PC-3 (cell line): Measurements from ENCODE around the gene RRAS2. TPM values are rescaled to one million over a fixed set of nuclear protein-coding genes. Genes with fewer than 3 reads are reported as not detected.
"Not testable (repeated sequence)": the region's sequence is repeated elsewhere in the genome, so short reads cannot be mapped to it uniquely, and the experiment has no call there.

ENCODE experiments used
- ATAC-seq: fragments of 200-7000 bp; cut with Tn5 transposase; 2 replicates; pipeline ENCODE4 v1.9.1; 2020; ENCODE audit warnings: mild to moderate bottlenecking, moderate library complexity
- BruUV-seq: library from RNA; stranded (reverse); fragments of 400-500 nt; replicated peaks from 2 replicates; lab custom pipeline; 2021; lab: Mats Ljungman, UMichigan
- CTCF ChIA-PET: fragments of 300-600 bp; sonication (Branson Sonifier 250); formaldehyde crosslinking; loops from one replicate; lab custom pipeline; 2022; ENCODE audit warnings: antibody characterized with exemption; lab: Charles Lee
- POLR2A ChIA-PET: fragments of 300-600 bp; sonication (Branson Sonifier 250); formaldehyde crosslinking; loops from one replicate; lab custom pipeline; 2022; ENCODE audit warnings: antibody characterized with exemption; ENCODE audit not compliant: unreplicated experiment; lab: Charles Lee
- DNase-seq: peaks from one replicate; pipeline ENCODE4 v3.0.0-alpha.2; 2015
- H2AFZ ChIP-seq: fragments of 300-600 bp; sonication (generic); 2 replicates; pipeline ENCODE4 v1.6.0; 2016; ENCODE audit warnings: antibody characterized with exemption, low read length
- H3F3A ChIP-seq: fragments of 300-600 bp; sonication (generic); one replicate; pipeline ENCODE4 v1.6.0; 2017; ENCODE audit warnings: antibody characterized with exemption, low read length, control low read depth, mild to moderate bottlenecking; ENCODE audit not compliant: unreplicated experiment
- H3K27ac ChIP-seq: fragments of 300-600 bp; sonication (generic); 2 replicates; pipeline ENCODE4 v1.5.1; 2016; ENCODE audit warnings: mild to moderate bottlenecking, low read length
- H3K27me3 ChIP-seq: fragments of 300-600 bp; sonication (generic); 2 replicates; pipeline ENCODE4 v1.6.1; 2016; ENCODE audit warnings: low read length, mixed read lengths
- H3K36me3 ChIP-seq: fragments of 300-600 bp; sonication (generic); 2 replicates; pipeline ENCODE4 v1.6.1; 2016; ENCODE audit warnings: low read depth, mixed run types, low read length, mixed read lengths
- H3K4me1 ChIP-seq: fragments of 300-600 bp; sonication (generic); 2 replicates; pipeline ENCODE4 v1.5.1; 2016; ENCODE audit warnings: low read length; ENCODE audit not compliant: insufficient read depth
- H3K4me2 ChIP-seq: fragments of 300-600 bp; sonication (generic); 2 replicates; pipeline ENCODE4 v1.6.0; 2016; ENCODE audit warnings: low read length
- H3K4me3 ChIP-seq: fragments of 300-600 bp; sonication (generic); 2 replicates; pipeline ENCODE4 v1.5.1; 2016; ENCODE audit warnings: mild to moderate bottlenecking, low read length, mixed read lengths
- H3K79me2 ChIP-seq: fragments of 300-600 bp; sonication (generic); 2 replicates; pipeline ENCODE4 v1.6.1; 2017; ENCODE audit warnings: low read length, mixed read lengths
- H3K9ac ChIP-seq: fragments of 300-600 bp; sonication (generic); 2 replicates; pipeline ENCODE4 v1.6.0; 2016; ENCODE audit warnings: mild to moderate bottlenecking, low read length
- H3K9me2 ChIP-seq: fragments of 300-600 bp; sonication (generic); replicated peaks from 2 replicates; pipeline ENCODE4 v1.6.1; 2016; ENCODE audit warnings: mixed run types, low read length, mixed read lengths
- H3K9me3 ChIP-seq: fragments of 300-600 bp; sonication (generic); 2 replicates; pipeline ENCODE4 v1.6.1; 2016; ENCODE audit warnings: low read length, mixed read lengths
- H4K20me1 ChIP-seq: fragments of 300-600 bp; sonication (generic); 2 replicates; pipeline ENCODE4 v1.6.1; 2016; ENCODE audit warnings: low read length, mixed read lengths
- EZH2 ChIP-seq: fragments of 300-600 bp; sonication (generic); IDR thresholded peaks from one replicate; pipeline ENCODE4 v1.6.1; 2017; ENCODE audit warnings: antibody characterized with exemption, mild to moderate bottlenecking, low read length; ENCODE audit not compliant: unreplicated experiment
- EZH2phosphoT487 ChIP-seq: fragments of 300-600 bp; sonication (generic); IDR thresholded peaks from 2 replicates; pipeline ENCODE4 v1.6.1; 2018; ENCODE audit warnings: mild to moderate bottlenecking, antibody characterized with exemption, low read length, borderline replicate concordance
- intact Hi-C: fragments of 100-400 bp; cut with micrococcal nuclease; formaldehyde crosslinking; loops from 2 replicates; pipeline ENCODE4 v1.9.0; 2023
- total RNA-seq: library from RNA; depleted of rRNA; stranded (reverse); fragments of >200 nt; gene quantifications from 2 replicates; pipeline ENCODE4 v1.2.3, GENCODE V29; 2014
- TF ChIP-seq, protein P1 (sequence below): fragments of 300-600 bp; sonication (generic); conservative IDR thresholded peaks from 2 replicates; pipeline ENCODE4 v1.5.1; 2017; ENCODE audit warnings: antibody characterized with exemption, low read depth, mild to moderate bottlenecking, low read length

The RRAS2 gene
- total RNA-seq, 1 experiment from 2014 or later: 58.6 TPM

DNA sequence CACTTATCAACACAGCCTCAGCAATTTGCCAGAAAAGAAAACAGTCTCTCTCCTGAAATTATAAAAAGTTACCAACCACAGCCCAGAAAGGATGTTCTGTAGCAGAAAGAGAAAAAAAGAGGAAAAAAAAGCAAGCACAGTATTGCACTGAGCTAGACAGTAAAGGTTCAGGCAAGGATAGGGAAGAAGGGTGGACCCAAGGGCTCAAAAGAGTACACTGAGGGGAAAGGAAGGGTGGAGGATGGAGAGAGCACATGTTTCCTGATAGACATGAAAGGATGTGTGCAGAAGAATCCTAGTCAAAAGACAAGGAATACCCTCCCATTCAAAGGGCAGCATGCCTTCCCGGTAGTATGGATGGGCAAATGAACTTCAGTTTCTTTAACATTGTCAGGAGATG is 59.1 kb downstream of the RRAS2 start:
- no peak for DNase-seq
- intact Hi-C loops: loop anchor here (1.0 kb wide), 2 partner anchors 119 to 155 kb away; no protein-coding TSS in a partner anchor
- Histone ChIP-seq H3F3A (no peaks in the 10 kb centered on the region), H2AFZ (no peak overlapping the region), H4K20me1 (no peaks in the 10 kb centered on the region), H3K36me3 (no peaks in the 10 kb centered on the region), H3K4me3 (no peak overlapping the region), H3K9ac (no peak overlapping the region), H3K27ac (no peak overlapping the region), H3K27me3 (no peaks in the 10 kb centered on the region), H3K4me2 (no peak overlapping the region), H3K9me3 (no peaks in the 10 kb centered on the region), H3K9me2 (no peaks in the 10 kb centered on the region), H3K4me1 (no peaks in the 10 kb centered on the region), H3K79me2 (peaks cover 72% of the 10 kb centered on the region)
- TF ChIP-seq EZH2: no peak
- TF ChIP-seq, protein P1, sequence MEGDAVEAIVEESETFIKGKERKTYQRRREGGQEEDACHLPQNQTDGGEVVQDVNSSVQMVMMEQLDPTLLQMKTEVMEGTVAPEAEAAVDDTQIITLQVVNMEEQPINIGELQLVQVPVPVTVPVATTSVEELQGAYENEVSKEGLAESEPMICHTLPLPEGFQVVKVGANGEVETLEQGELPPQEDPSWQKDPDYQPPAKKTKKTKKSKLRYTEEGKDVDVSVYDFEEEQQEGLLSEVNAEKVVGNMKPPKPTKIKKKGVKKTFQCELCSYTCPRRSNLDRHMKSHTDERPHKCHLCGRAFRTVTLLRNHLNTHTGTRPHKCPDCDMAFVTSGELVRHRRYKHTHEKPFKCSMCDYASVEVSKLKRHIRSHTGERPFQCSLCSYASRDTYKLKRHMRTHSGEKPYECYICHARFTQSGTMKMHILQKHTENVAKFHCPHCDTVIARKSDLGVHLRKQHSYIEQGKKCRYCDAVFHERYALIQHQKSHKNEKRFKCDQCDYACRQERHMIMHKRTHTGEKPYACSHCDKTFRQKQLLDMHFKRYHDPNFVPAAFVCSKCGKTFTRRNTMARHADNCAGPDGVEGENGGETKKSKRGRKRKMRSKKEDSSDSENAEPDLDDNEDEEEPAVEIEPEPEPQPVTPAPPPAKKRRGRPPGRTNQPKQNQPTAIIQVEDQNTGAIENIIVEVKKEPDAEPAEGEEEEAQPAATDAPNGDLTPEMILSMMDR: no peak
- no peak for TF ChIP-seq EZH2phosphoT487
- ChIA-PET POLR2A (no interaction called here), CTCF (interaction anchor here (1.8 to 2.1 kb wide), 2 partner anchors 119 to 156 kb away, joined by 35 to 40 read pairs; no protein-coding TSS in a partner anchor)
- ATAC-seq: no peak
- no TSS peak for BruUV-seq

DNA sequence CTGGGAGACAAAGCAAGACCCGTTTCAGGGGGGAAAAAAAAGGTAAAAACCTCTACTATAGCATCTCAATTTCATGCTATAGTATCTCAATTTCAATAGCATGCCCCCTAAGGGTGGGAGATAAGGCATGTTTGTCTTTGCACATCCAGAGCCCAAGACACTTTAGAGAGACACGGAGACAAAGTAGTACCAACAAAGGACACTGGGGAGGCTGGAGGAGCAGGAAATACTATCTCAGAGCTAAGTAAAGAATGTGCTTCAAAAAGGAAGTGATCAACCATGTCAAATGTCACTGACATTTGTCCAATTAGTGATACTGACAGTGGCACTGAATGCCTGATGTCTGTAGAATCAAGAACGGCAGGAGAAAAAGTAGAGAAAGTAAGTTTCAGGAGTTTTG is 68.6 kb downstream of the RRAS2 start:
- DNase-seq: no peak
- CTCF ChIA-PET: no interaction called here
- Histone ChIP-seq H3K36me3 (peaks cover 7% of the 10 kb centered on the region; the same call in 1 of the 2 replicates), H3K9me2 (no peaks in the 10 kb centered on the region), H3K4me3 (no peak overlapping the region), H3K79me2 (no peaks in the 10 kb centered on the region), H3K27ac (no peak overlapping the region), H3K4me2 (no peak overlapping the region), H3F3A (no peaks in the 10 kb centered on the region), H4K20me1 (no peaks in the 10 kb centered on the region), H3K9me3 (no peaks in the 10 kb centered on the region), H2AFZ (no peak overlapping the region), H3K27me3 (no peaks in the 10 kb centered on the region), H3K9ac (no peak overlapping the region), H3K4me1 (peaks cover 16% of the 10 kb centered on the region)
- no peak for TF ChIP-seq EZH2phosphoT487
- TF ChIP-seq, protein P1: no peak
- TF ChIP-seq EZH2: no peak
- POLR2A ChIA-PET: no interaction called here
- no peak for ATAC-seq
- intact Hi-C loops: no loop called here
- no TSS peak for BruUV-seq

DNA sequence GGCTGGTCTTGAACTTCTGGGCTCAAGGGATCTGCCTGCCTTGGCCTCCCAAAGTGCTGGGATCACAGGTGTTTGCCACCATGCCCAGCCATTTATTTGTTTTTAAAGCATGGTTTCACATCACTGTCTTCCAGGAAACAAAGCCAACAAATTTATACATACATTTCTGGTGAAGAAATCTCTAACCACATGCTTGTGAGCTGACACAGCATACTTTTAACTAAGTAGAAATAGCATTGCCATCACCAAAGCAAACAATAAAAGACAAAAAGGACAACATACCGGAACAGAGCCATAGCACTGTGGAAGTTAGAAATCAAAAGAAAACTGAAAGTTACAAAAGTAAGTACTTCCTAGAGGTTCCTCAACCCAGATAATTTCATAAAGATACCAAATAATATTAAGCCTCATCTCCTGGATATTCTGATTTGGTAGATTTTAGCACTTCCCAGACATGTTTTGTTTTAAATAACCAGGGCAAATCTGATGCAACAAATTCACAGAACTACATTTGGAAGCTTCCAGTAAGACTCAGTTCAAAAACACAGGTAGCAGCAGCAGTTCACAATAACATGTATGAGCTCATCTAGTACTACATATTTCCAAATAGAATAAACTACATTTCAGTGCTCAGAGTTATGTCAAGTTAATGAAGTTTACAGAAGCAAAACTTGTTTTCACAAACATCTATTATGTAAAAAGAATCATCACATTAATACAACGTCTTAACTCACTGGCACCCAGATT is 70.6 kb downstream of the RRAS2 start:
- no peak overlapping the region for H3K9ac ChIP-seq
- H3K9me3 ChIP-seq: no peaks in the 10 kb centered on the region
- DNase-seq: peak; percentile 71
- CTCF ChIA-PET: interaction anchor here (1.5 kb wide), 1 partner anchor 167 kb away, joined by 5 read pairs; no protein-coding TSS in a partner anchor
- POLR2A ChIA-PET: no interaction called here
- H3K27ac ChIP-seq: peak overlapping the region; percentile 47
- H3K4me3 ChIP-seq: peak overlapping the region; percentile 30; the same call in 1 of the 2 replicates
- no peak overlapping the region for H2AFZ ChIP-seq
- H3K4me1 ChIP-seq: peaks cover 16% of the 10 kb centered on the region
- no peaks in the 10 kb centered on the region for H3F3A ChIP-seq
- TSS peak; percentile 54 for BruUV-seq
- TF ChIP-seq EZH2 (no peak), EZH2phosphoT487 (no peak)
- TF ChIP-seq, protein P1: no peak
- H4K20me1 ChIP-seq: no peaks in the 10 kb centered on the region
- peak overlapping the region; percentile 68 for H3K4me2 ChIP-seq
- ATAC-seq: peak; percentile 99
- H3K9me2 ChIP-seq: no peaks in the 10 kb centered on the region
- H3K79me2 ChIP-seq: no peaks in the 10 kb centered on the region
- peaks cover 7% of the 10 kb centered on the region; the same call in 1 of the 2 replicates for H3K36me3 ChIP-seq
- no peaks in the 10 kb centered on the region for H3K27me3 ChIP-seq
- intact Hi-C loops: no loop called here

DNA sequence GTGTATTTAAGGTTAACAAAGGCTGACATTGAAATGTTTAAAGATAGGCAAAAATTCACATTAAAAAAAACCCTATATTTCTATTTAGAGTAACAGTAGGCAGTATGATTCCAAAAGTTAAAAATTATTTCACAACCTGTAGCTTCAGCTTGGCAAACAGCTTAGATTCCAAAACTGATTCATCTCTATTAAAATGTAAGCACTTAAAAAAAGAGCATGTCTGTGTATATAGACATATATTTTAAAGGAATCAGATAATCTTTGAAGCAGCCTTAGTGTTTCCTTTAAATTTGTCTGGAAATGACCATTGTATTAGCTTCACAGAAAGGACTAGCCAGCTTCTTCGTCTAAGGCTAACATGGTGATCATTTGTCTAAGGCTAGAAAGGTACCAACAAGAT is 80.1 kb downstream of the RRAS2 start:
- ATAC-seq: peak; percentile 67
- H3K9me2 ChIP-seq, POLR2A ChIA-PET, DNase-seq, H3K4me2 ChIP-seq, H3K4me3 ChIP-seq, intact Hi-C loops, H3K79me2 ChIP-seq, H4K20me1 ChIP-seq, H3K27ac ChIP-seq, CTCF ChIA-PET, H3K27me3 ChIP-seq, H3K9me3 ChIP-seq, H3K36me3 ChIP-seq, H3K4me1 ChIP-seq, H3F3A ChIP-seq, H3K9ac ChIP-seq, H2AFZ ChIP-seq: not testable (repeated sequence)
- BruUV-seq: TSS peak; percentile 28
